GM21786 (cell line): ENCODE data around the gene HM13.
"Not testable (repeated sequence)": the region's sequence is repeated elsewhere in the genome, so short reads cannot be mapped to it uniquely, and the experiment has no call there.

Experiments used
- ATAC-seq: cut with Tn5 transposase; IDR thresholded peaks from one replicate; pipeline ENCODE4 v1.9.1; 2021; ENCODE audit not compliant: unreplicated experiment

Gene HM13

DNA sequence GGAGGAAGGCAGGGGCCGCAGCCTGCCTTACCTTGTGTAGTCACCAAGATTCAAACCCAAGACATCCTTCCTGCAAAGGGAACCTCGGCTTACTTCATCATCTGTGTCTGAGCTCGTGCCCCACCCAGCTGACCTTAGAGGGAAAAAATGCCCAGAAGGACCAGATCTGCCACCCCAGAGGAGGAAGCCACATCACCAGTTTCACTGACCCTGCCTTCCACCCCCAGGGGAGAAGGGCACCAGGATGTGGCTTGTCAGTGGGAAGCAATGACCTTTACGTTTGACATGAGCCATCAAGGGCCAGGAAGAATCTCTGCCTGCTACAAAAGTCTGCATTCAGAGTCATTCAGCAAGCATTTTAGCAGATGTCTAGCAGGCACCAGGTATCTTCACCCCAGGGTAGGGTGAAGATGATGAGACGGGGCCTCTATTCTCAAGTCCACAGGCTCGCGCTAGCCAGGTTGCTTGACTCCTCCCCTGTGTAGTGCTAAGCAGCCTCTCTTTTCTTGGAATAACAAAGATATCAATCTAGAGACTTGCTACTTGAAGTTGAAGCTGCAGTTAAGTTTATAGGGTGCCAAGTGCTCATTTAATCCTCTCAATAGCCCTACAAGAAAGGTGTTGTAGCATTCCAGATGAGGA, 28.1 kb downstream of the HM13 start:
- ATAC-seq = no peak

GRCh38 chr20:31542963-31543362, 28.7 kb downstream of the HM13 start:
- no peak for ATAC-seq

- ATAC-seq = no peak
Measured at GRCh38 chr20:31543966-31544598, 29.8 kb downstream of the HM13 start.

GRCh38 chr20:31544600-31544999, 30.4 kb downstream of the HM13 start:
- ATAC-seq = no peak

DNA sequence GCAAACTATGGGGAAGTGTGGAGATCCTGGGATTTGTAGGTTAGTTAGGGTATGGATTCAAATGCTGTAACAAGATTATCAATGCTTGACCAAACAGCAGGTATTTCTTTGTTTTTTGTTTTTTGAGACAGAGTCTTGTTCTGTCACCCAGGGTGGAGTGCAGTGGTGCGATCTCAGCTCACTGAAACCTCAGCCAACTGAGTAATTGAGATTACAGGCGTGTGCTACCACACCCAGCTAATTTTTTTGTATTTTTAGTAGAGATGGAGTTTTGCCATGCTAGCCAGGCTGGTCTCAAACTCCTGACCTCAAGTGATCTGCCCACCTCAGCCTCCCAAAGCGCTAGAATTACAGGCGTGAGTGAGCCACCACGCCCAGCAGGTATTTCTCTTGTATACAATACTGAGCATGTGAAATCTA, 31.4 kb downstream of the HM13 start:
- not testable (repeated sequence) for ATAC-seq

DNA sequence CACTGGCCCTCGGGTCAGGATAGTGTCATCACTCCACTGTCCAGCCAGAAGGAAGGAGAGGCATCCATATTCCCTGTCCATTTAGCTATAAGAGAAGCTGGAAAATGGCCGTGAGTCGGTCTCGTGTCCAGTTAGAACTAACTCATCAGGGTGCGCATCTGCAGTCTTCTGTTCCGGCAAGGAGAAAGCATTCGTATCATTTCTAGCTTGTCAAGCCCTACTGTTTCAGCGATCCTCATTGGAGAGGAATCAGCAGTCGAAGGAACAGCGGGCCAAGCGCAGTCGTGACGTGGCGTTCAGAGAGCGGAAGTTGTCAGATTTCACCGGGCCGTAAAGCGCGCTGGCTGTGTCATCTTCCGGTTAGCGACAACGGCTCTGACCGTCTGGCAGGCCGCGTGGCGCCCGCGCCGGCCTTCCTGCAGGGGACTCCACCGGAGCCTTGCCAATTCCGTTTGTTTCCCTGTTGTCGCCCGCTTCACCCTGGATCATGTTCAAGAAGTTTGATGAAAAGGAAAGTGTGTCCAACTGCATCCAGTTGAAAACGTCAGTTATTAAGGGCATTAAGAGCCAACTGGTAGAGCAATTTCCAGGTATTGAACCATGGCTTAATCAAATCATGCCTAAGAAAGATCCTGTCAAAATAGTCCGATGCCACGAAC, 32.9 kb downstream of the HM13 start:
- ATAC-seq = peak; percentile 73

DNA sequence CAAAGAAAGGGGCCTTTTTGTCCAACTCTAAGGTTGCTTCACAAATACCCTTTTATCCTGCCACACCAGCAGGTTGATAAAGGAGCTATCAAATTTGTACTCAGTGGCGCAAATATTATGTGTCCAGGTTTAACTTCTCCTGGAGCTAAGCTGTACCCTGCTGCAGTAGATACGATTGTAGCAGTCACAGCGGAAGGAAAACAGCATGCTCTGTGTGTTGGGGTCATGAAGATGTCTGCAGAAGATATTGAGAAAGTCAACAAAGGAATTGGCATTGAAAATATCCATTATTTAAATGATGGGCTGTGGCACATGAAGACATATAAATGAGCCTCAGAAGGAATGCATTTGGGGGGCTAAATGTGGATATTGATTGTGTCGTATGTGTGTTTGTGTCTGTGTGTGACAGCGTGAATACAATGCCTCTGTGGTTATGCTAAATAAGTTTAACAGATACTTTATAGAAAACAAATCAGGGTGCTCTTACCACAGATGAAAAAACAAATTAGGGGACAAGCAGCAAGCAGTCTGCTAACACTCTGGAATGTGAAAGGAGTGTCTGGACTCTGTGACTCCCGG, 33.6 kb downstream of the HM13 start:
- ATAC-seq = no peak

DNA sequence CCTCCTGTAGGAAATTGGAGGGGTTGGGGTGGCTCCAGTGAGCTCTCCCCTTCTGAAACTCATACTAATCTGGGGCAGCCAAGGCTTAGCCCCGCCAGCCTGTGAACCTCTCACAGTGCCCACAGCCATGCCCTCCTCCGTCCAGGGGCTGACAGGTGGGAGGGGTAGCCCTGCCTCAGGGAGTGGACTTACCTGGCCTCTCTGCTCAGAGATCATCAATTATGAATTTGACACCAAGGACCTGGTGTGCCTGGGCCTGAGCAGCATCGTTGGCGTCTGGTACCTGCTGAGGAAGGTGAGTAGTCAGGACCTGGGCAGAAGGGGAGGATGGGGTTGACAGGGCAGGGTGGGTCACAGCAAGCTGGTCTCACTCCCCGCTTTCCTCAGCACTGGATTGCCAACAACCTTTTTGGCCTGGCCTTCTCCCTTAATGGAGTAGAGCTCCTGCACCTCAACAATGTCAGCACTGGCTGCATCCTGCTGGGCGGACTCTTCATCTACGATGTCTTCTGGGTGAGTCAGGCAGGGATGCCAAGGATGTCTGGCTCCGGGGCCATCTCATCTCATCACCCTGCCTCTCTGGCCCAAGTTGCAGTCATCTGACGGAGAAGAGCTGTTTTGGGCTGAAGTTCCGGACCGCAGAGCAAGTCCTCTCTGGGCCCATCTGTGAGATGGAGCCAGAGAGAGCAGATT, 34.7 kb downstream of the HM13 start:
- no peak for ATAC-seq

DNA sequence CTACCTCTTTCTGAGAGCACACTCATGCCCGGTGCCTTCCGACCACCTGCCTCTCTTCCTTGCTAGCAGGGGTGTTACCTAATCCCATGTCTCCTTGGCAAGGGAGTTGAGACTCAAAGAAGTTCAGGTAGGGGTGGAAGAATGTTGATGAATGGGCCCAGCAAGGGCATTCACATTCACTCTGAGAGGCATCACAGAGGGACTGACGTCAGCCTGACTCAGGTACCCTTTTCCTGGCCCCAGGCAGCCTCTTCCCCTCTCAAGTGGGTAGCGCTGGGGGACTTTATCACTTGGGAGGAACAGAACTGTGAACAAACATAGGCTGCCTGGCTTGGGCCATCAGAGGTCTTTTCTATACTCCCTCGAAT, 35.3 kb downstream of the HM13 start:
- no peak for ATAC-seq

DNA sequence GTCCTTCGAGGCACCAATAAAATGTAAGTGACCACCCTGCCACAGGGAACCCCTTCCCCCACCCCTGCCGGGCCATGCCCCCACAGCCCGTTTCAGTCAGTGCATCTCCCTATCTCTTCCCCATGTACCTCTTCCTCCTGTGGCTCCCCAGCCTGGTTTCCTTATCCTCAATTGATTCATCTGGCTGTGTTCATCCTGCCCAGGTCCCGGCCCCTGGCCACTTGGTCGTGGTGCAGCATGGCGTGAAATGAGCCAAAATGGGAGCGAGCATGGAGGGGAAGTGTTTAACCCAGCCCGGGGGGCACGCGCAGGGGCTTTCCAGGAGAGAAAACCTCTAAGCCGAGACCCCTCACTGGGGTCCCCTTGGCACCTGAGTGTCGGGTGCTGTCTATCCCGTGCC, 35.9 kb downstream of the HM13 start:
- ATAC-seq = no peak

GRCh38 chr20:31551163-31552081, 37.2 kb downstream of the HM13 start:
- ATAC-seq = no peak

DNA sequence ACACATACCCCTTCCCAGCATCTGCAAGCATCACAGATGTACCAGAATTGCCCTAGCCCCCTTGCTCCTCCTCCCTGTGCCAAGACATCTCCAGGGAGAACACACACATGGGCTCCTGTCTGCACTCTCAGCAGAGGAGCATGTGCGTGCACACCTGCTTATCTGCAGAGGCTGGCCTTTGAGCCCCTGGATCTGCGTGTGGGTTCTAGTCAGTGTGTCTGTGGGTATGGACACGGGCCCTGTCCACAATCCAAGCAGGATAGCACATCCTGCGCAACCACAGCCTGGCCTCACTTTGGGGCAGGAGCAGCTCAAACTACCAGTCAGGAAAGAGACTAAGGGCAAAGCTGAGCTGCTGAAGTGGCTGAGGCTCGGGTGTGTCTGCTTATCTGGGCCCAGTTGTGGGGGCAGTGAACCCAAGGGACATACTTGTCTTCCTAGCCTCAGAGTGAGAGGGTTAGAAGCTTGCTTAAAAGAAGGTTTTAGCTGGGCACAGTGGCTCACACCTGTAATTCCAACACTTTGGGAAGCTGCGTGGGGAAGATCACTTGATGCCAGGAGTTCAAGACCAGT, 41.0 kb downstream of the HM13 start:
- ATAC-seq = no peak

GRCh38 chr20:31559704-31560093, 45.5 kb downstream of the HM13 start:
- ATAC-seq = no peak

DNA sequence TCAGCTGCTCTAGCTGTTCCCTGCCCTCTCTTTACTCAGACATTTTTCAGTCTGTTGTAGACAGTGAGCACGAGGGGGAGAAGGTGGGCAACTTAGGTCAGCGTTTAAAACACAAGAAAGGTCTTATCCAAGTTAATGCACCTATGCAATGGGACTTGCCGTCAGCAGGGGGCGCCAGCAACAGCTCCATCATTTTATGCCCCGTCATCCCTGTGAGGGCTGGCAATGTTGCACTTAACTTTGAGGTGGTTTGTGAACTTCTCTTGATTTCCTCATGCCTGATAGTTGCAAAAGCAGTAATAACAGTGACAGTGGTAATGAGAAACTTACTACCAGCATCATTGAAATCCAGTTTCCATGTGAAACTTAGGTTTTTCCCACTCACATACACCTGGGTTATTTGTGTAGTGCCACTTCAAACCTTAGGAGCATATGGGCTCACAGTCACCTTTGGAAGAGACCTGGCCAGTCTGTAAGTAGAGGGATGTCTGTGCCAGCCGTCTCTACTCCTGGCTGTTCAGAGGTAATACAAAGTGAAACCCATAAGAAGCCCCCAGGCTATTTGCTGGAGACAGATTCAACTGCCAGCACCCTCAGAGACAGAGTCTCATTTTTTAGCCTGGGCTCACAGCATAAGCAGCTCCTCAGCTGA, 46.0 kb downstream of the HM13 start:
- no peak for ATAC-seq

DNA sequence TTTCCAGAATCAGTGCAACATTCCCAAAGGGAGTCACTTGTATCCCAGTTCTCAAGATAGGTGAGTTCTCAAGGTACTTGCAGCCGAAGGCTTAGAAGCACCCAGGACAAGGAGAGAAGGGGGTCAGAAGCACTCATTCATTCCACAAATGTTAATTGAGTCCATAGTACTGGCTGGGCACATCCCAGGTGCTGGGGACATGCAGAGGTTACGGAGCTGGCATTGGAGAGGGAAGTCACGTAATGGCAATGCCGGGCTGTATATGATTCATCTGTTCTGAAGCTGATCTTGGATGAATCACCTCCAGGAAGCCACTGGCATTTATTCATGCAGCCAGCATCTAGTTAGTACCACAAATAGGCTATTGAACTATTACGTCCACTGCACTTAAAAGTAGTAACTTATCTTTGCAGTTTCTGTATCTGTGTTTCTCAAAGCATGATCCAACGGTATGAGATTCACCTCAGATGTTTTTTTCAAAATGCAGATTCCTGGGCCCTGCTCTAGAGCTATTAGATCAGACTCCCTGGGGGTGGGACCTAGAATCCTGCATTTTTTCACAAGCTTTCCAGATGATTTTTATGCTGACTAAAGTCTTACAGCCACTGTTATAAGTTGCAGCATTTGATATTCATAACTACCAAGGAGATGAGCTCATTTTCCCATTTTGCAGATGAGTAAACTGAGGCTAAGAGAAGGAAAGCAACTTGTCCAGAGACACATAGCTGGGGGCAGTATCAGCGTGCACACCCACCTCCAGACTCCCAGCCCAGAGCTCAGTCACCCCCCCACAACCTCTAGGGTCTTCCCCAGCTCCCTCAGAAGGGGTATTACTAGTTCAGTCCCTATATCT, 46.7 kb downstream of the HM13 start:
- ATAC-seq = no peak

DNA sequence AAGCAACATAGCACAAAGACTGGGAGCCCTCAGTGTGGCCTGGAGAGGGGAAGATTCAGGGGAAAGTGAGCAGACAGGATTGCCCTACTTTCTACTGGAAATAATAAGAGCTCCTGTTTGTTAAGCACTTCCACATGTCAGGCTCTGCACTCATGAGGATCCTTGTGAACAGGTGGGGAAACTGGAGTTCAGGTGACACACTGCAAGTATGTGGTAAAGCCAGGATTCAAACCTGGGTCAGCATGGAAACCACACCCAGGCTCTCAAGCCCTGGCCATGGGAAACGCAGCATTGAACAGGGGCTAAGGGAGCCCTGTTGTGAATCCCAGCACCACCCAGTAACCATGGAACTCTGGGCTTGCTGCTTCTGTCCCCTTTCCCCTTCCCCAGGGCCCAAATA, 48.0 kb downstream of the HM13 start:
- ATAC-seq = no peak

GRCh38 chr20:31564284-31564683, 50.0 kb downstream of the HM13 start:
- ATAC-seq = no peak

DNA sequence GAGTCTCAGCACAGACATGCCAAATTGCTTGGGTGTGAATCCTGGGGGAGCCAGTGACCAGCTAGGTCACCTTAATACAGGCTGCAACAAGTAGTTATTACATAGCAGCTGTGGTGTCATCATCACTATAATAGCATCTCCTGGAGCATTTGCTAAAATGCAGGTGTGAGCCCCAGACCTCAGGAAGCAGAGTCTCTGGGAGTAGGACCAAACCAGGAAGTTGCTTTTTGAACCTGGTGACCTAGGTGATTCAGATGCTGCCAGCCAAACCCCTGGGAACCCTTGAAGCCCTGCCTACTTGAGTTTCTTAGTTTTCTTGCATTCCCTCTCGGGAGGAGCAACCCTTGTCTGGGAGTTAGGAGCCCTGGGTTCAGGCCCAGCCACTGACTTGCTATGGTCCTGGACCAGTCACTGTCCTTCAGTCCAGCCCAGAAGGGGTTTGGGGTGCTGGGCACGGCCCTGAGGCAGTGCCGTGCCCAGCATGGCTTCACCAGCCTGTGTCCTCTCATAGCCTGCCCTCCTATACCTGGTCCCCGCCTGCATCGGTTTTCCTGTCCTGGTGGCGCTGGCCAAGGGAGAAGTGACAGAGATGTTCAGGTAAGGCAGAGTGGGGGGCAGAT, 51.6 kb downstream of the HM13 start:
- ATAC-seq = no peak
